IMR-90 (cell line): ENCODE measurements around the gene MDC1. TPM values are rescaled to one million over a fixed set of nuclear protein-coding genes. Genes with fewer than 3 reads are reported as not detected.

Experiments used
- BHLHE40 ChIP-seq: fragments of 150-350 bp; IDR thresholded peaks from 2 replicates; pipeline ENCODE4 v1.6.1; 2016; ENCODE audit warnings: mild to moderate bottlenecking, low read depth, low read length
- polyA plus RNA-seq, 3 experiments: library from polyadenylated mRNA; depleted of rRNA; stranded (reverse); fragments of >200 nt; gene quantifications; 2 replicates each; pipeline ENCODE4 v1.2.3, GENCODE V29; 2012; ENCODE audit warnings: low replicate concordance in 1 of 3
- total RNA-seq: library from RNA; depleted of rRNA; stranded (reverse); fragments of >200 nt; gene quantifications from 2 replicates; pipeline ENCODE4 v1.2.3, GENCODE V29; 2012
- TF ChIP-seq, protein P1 (sequence below): conservative IDR thresholded peaks from 2 replicates; pipeline ENCODE4 v1.5.1; 2012; ENCODE audit warnings: mild to moderate bottlenecking, low read depth, low read length, improper control_type of control experiment

MDC1 gene
- total and polyA plus RNA-seq, 2 of the 4 experiments (the other 2 are of a cell fraction), result 4.5 to 12.1 TPM

DNA sequence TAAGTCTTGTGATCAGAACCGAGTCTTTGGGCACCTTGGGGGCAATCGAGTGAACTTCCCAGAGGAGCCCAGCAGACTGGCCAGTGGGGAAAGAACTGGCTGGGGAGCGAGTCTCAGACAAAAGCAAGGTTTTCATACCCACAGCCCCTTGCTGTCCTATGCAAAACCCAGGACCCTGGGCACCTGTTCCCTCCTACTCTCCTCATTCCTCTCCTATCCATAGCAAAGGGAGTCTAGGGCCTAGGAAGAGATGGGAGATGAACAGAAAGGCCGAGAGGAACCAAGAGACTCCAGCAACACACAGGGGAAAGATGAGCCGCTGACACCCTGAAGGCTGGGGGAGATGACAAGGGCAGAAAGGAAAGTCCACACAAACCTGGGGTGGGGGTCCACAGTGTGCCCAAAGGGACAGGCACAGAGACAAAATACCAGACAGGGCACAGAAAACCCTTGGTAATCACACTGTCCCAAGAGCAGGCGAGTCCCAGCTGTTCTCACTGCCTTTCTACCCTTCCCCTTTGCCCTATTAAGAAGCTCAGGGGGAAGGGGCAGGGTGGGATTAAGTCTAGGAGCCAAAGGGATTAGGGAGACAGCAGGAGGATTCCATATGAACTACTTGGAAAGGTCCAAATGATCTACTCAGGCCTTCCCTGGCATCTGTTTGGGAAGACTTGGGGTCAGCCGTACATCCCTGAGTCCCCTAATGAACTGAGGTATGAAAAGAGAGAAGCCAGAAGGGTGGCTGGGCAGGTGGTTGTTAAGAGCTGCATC is 37.1 kb downstream of the MDC1 start (continued):
- TF ChIP-seq, protein P1, sequence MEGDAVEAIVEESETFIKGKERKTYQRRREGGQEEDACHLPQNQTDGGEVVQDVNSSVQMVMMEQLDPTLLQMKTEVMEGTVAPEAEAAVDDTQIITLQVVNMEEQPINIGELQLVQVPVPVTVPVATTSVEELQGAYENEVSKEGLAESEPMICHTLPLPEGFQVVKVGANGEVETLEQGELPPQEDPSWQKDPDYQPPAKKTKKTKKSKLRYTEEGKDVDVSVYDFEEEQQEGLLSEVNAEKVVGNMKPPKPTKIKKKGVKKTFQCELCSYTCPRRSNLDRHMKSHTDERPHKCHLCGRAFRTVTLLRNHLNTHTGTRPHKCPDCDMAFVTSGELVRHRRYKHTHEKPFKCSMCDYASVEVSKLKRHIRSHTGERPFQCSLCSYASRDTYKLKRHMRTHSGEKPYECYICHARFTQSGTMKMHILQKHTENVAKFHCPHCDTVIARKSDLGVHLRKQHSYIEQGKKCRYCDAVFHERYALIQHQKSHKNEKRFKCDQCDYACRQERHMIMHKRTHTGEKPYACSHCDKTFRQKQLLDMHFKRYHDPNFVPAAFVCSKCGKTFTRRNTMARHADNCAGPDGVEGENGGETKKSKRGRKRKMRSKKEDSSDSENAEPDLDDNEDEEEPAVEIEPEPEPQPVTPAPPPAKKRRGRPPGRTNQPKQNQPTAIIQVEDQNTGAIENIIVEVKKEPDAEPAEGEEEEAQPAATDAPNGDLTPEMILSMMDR, result no peak
- TF ChIP-seq BHLHE40, result no peak
